Endothelial cell of umbilical vein (primary cell): ENCODE measurements around the gene WRNIP1. TPM values are rescaled to one million over a fixed set of nuclear protein-coding genes. Genes with fewer than 3 reads are reported as not detected.

Source experiments
- BruUV-seq: library from RNA; stranded (reverse); fragments of 400-500 nt; replicated peaks from 2 replicates; lab custom pipeline; 2021; lab: Mats Ljungman, UMichigan
- CTCF ChIA-PET: fragments of 300-600, 350-600 bp; sonication (Branson Sonifier 250); formaldehyde crosslinking; loops from one replicate; lab custom pipeline; 2021; ENCODE audit warnings: antibody characterized with exemption, inconsistent platforms; lab: Charles Lee
- POLR2A ChIA-PET: fragments of 300-600, 350-600 bp; sonication (Branson Sonifier 250); formaldehyde crosslinking; loops from one replicate; lab custom pipeline; 2021; ENCODE audit warnings: antibody characterized with exemption, inconsistent platforms; lab: Charles Lee
- DNase-seq: peaks from one replicate; pipeline ENCODE4 v3.0.0-alpha.2; 2011; ENCODE audit warnings: low read depth, low spot score
- FAIRE-seq: peaks from 2 replicates; lab custom pipeline; 2011; peaks lifted over from hg19 to GRCh38; lab: Jason Lieb, UNC
- H2AFZ ChIP-seq: 2 replicates; pipeline ENCODE4 v1.6.0; 2012; ENCODE audit warnings: low read depth, low read length, control low read depth, inconsistent platforms
- H3K27ac ChIP-seq: 2 replicates; pipeline ENCODE4 v1.5.1; 2011; ENCODE audit warnings: low read depth, mild to moderate bottlenecking, control low read depth, low read length, moderate library complexity; ENCODE audit not compliant: insufficient read depth
- H3K27me3 ChIP-seq, 2 experiments: 2 replicates each; pipeline versions ENCODE4 v1.6.0 to v1.6.1; 2011; ENCODE audit warnings: low read length in 2 of 2, mixed read lengths in 1 of 2; ENCODE audit not compliant: control insufficient read depth in 2 of 2, insufficient read depth in 2 of 2
- H3K36me3 ChIP-seq, 2 experiments: 2 replicates in 1 of 2; 3 replicates in 1 of 2; pipeline ENCODE4 v1.5.1; 2011; ENCODE audit warnings: low read length in 2 of 2, mild to moderate bottlenecking in 1 of 2, moderate library complexity in 1 of 2; ENCODE audit not compliant: control insufficient read depth in 2 of 2, insufficient read depth in 2 of 2; ENCODE audit errors: extremely low read depth in 1 of 2
- H3K4me1 ChIP-seq: 3 replicates; pipeline ENCODE4 v1.5.1; 2011; ENCODE audit warnings: mild to moderate bottlenecking, low read length; ENCODE audit not compliant: control insufficient read depth, insufficient read depth; ENCODE audit errors: extremely low read depth
- H3K4me2 ChIP-seq: 2 replicates; pipeline ENCODE4 v1.6.1; 2011; ENCODE audit warnings: low read length, control low read depth, mixed read lengths; ENCODE audit not compliant: insufficient read depth
- H3K4me3 ChIP-seq, 3 experiments: fragments of 200-600 bp in 1 of 3; sonication (generic), shearing (Covaris generic) in 1 of 3; replicated peaks in 1 of 3; 2 replicates each; pipeline ENCODE4 v1.5.1; 2011 to 2016; ENCODE audit warnings: control low read depth in 3 of 3, low read length in 3 of 3, mild to moderate bottlenecking in 2 of 3, inconsistent platforms in 1 of 3, low read depth in 1 of 3, moderate library complexity in 1 of 3; ENCODE audit not compliant: insufficient read depth in 1 of 3
- H3K79me2 ChIP-seq: 2 replicates; pipeline ENCODE4 v1.6.0; 2012; ENCODE audit warnings: low read length, inconsistent platforms; ENCODE audit not compliant: control insufficient read depth, insufficient read depth
- H3K9ac ChIP-seq: replicated peaks from 2 replicates; pipeline ENCODE3; 2011; ENCODE audit warnings: low read length, control low read depth; ENCODE audit not compliant: insufficient read depth; ENCODE audit errors: extremely low read depth
- H3K9me1 ChIP-seq: replicated peaks from 3 replicates; pipeline ENCODE4 v1.6.0; 2011; ENCODE audit warnings: mild to moderate bottlenecking, low read length; ENCODE audit not compliant: control insufficient read depth, insufficient read depth; ENCODE audit errors: extremely low read depth
- H3K9me3 ChIP-seq: replicated peaks from 2 replicates; pipeline ENCODE4 v1.5.1; 2012; ENCODE audit warnings: low read length, inconsistent platforms; ENCODE audit not compliant: control insufficient read depth, insufficient read depth
- H4K20me1 ChIP-seq: replicated peaks from 2 replicates; pipeline ENCODE3; 2011; ENCODE audit warnings: mild to moderate bottlenecking, low read length; ENCODE audit not compliant: control insufficient read depth, insufficient read depth; ENCODE audit errors: extremely low read depth
- EZH2 ChIP-seq: IDR thresholded peaks from 2 replicates; pipeline ENCODE4 v1.6.1; 2012; ENCODE audit warnings: borderline replicate concordance, low read depth, mild to moderate bottlenecking, moderate library complexity, low read length, inconsistent platforms; ENCODE audit not compliant: severe bottlenecking
- FOS ChIP-seq: IDR thresholded peaks from 2 replicates; pipeline ENCODE4 v1.6.1; 2011; ENCODE audit warnings: mild to moderate bottlenecking, low read length, moderate library complexity, borderline replicate concordance; ENCODE audit not compliant: insufficient read depth
- GATA2 ChIP-seq: IDR thresholded peaks from 2 replicates; pipeline ENCODE4 v1.7.0; 2011; ENCODE audit warnings: low read depth, mild to moderate bottlenecking, moderate library complexity, mixed read lengths, low read length; ENCODE audit not compliant: insufficient read length, insufficient read depth
- JUN ChIP-seq: IDR thresholded peaks from 2 replicates; pipeline ENCODE4 v1.6.1; 2011; ENCODE audit warnings: borderline replicate concordance, low read depth; ENCODE audit not compliant: insufficient read length, insufficient read depth
- MYC ChIP-seq: IDR thresholded peaks from one replicate; pipeline ENCODE4 v1.6.1; 2011; ENCODE audit warnings: mild to moderate bottlenecking, low read depth, low read length
- POLR2A ChIP-seq: IDR thresholded peaks from 2 replicates; pipeline ENCODE4 v1.6.1; 2012; ENCODE audit warnings: low read depth, mild to moderate bottlenecking, control low read depth, low read length
- dilution Hi-C: fragments of 300-500 bp; cut with MboI; formaldehyde crosslinking; loops from one replicate; pipeline ENCODE4 v1.15.0; 2019; ENCODE audit warnings: low sequenced_read_pairs; ENCODE audit not compliant: extremely low pct_ligation_motif_present
- intact Hi-C: fragments of 100-400 bp; cut with micrococcal nuclease; formaldehyde crosslinking; loops from one replicate; pipeline ENCODE4 v1.10.0; 2022
- polyA plus RNA-seq, 4 experiments: library from polyadenylated mRNA; depleted of rRNA in 3 of 4; stranded (reverse) in 3 of 4; unstranded in 1 of 4; fragments of >200 nt; gene quantifications; 2 replicates each; pipeline versions ENCODE4 v1.2.1 to v1.2.3, GENCODE V29; 2011 to 2012; ENCODE audit warnings: missing spikeins in 1 of 4
- total RNA-seq: library from RNA; stranded (reverse); gene quantifications from 2 replicates; pipeline ENCODE4 v1.2.3, GENCODE V29; 2021

The WRNIP1 gene
- total and polyA plus RNA-seq, 2 donors (not counting 3 experiments of a cell fraction or from before 2014, with no cell fraction given) = 50.1 to 68.9 TPM

GRCh38 chr6:2796861-2797260 lies 31.7 kb downstream of the WRNIP1 start:
- no TSS peak for BruUV-seq
- dilution Hi-C loops = no loop called here
- ChIA-PET POLR2A (no interaction called here), CTCF (interaction anchor here (1.2 to 1.6 kb wide), 3 partner anchors 49 to 136 kb away, joined by 3 to 6 read pairs (median 3); no protein-coding TSS in a partner anchor)
- H3K4me2 ChIP-seq = no peak overlapping the region
- H3K79me2 ChIP-seq = no peaks in the 10 kb centered on the region
- H3K27me3 ChIP-seq = no peaks in the 10 kb centered on the region
- H3K9me3 ChIP-seq = no peaks in the 10 kb centered on the region
- intact Hi-C loops = no loop called here
- H4K20me1 ChIP-seq = no peaks in the 10 kb centered on the region
- no peak overlapping the region for H3K4me3 ChIP-seq
- H2AFZ ChIP-seq = no peak overlapping the region
- peaks cover 15% of the 10 kb centered on the region for H3K4me1 ChIP-seq
- no peak for FAIRE-seq
- H3K9ac ChIP-seq = no peak overlapping the region
- TF ChIP-seq MYC (no peak), EZH2 (no peak), POLR2A (no peak), FOS (no peak), GATA2 (no peak), JUN (no peak)
- no peaks in the 10 kb centered on the region for H3K36me3 ChIP-seq
- H3K9me1 ChIP-seq = no peaks in the 10 kb centered on the region
- no peak overlapping the region for H3K27ac ChIP-seq
- DNase-seq = no peak

GRCh38 chr6:2797564-2798031 lies 32.4 kb downstream of the WRNIP1 start:
- BruUV-seq = no TSS peak
- ChIA-PET CTCF (interaction anchor here (0.8 to 1.6 kb wide), 4 partner anchors 14 to 135 kb away, joined by 3 to 4 read pairs (median 3); no protein-coding TSS in a partner anchor), POLR2A (no interaction called here)
- Histone ChIP-seq H3K27me3 (no peaks in the 10 kb centered on the region), H3K4me1 (peaks cover 16% of the 10 kb centered on the region), H3K4me3 (no peak overlapping the region), H3K79me2 (no peaks in the 10 kb centered on the region), H3K4me2 (no peak overlapping the region), H3K9ac (no peak overlapping the region), H3K36me3 (no peaks in the 10 kb centered on the region), H3K9me1 (no peaks in the 10 kb centered on the region), H3K27ac (no peak overlapping the region), H4K20me1 (no peaks in the 10 kb centered on the region), H3K9me3 (no peaks in the 10 kb centered on the region), H2AFZ (no peak overlapping the region)
- TF ChIP-seq EZH2 (no peak), MYC (no peak), POLR2A (no peak)
- DNase-seq (no peak), FAIRE-seq (peak; percentile 28)
- dilution Hi-C loops = no loop called here
- intact Hi-C loops = no loop called here
